ENCODE results near the gene REC8.

The REC8 gene

DNA sequence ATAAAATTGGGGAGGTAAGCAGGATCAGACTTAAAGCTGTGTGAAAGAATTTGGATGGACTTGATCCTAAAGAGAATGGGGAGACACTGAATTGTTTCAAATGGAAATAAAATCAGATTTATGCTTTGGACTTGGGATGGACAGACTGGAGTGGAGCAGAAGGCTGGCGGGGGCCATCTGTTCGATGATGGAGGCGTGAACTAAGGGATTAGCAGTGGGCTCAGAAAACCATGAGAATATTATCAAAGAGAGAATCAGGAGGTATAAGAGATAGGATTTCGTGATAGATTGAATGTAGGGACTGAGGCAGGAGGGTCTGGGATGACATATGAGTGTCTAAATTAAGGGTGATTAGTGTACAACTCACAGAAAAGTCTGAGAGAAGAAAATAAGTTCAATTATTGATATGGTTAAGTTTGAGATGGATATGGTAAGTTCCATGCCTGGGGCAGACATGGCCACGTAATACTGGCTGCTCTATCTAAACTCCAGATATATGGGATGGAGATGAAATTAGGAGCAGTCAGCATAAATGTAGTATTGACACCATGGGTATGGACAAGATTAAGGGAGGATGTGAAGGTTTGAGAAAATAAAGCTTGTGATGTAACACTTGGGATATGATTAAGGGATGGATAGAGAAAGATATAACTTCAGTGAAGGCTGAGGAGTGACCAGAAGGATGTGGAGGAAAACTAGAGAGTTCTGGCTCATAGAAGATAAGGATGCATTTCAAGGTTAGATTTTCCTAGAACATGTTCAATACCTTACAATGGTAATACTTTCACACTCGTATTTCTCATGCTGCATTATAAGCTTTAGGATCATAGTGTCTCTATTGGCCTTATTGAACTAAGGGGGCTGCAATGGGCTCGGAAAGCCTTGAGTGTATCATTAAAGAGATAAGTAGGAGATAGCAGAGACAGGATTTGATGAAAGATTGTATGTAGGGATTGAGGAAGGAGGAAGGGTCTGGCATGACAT lies 32.6 kb downstream of the REC8 start:
- ATAC-seq = no peak

DNA sequence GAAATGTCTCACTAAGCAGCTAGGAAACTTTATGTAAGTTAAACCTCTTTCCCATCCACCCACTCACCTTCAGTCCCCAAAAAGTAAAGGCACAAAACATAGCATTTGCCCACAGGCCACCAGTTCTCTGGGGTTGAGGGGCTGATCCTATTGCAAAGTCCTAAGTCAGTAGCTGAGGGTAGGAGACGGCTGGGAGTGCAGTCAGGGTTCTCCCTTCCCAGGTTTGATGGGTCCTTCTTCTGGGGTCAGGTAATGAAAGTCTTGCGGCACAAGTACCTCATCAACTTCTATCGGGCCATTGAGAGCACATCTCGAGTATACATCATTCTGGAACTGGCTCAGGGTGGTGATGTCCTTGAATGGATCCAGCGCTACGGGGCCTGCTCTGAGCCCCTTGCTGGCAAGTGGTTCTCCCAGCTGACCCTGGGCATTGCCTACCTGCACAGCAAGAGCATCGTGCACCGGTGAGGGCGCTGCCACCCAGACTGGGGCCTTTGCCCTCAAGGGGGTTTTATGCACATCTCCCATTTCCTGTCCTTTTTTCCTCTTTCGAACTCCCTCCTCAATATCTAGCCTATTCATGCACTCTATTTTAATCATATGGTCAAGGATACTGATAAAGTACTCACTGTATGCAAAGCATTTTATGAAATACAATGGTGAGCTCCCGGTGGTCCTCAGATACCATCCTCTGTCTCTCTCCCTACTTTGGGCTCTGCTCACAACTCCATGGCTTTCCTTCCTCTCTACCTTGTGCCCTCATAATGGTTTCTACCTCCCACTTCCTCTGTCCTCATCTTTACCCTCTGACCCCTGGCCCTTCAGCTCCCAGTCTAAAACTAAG lies 34.6 kb downstream of the REC8 start:
- no peak for ATAC-seq
- TF ChIP-seq CSDC2 (CRISPR knock-in tag; IDR thresholded peaks at IDR 0.05) = no peak
- TF ChIP-seq, protein P1, sequence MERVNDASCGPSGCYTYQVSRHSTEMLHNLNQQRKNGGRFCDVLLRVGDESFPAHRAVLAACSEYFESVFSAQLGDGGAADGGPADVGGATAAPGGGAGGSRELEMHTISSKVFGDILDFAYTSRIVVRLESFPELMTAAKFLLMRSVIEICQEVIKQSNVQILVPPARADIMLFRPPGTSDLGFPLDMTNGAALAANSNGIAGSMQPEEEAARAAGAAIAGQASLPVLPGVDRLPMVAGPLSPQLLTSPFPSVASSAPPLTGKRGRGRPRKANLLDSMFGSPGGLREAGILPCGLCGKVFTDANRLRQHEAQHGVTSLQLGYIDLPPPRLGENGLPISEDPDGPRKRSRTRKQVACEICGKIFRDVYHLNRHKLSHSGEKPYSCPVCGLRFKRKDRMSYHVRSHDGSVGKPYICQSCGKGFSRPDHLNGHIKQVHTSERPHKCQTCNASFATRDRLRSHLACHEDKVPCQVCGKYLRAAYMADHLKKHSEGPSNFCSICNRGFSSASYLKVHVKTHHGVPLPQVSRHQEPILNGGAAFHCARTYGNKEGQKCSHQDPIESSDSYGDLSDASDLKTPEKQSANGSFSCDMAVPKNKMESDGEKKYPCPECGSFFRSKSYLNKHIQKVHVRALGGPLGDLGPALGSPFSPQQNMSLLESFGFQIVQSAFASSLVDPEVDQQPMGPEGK (CRISPR knock-in tag; IDR thresholded peaks at IDR 0.05; ENCODE audit: borderline replicate concordance) = no peak
- TF ChIP-seq BACH2 (CRISPR knock-in tag; IDR thresholded peaks at IDR 0.05; ENCODE audit: borderline replicate concordance) = no peak
- no peak for TF ChIP-seq ZNF70 (CRISPR knock-in tag; IDR thresholded peaks at IDR 0.05)

More for the DNA sequence above, 32.6 kb downstream of the REC8 start:
- TF ChIP-seq BACH2 (CRISPR knock-in tag; IDR thresholded peaks at IDR 0.05; ENCODE audit: borderline replicate concordance) = no peak
- TF ChIP-seq RARB (CRISPR knock-in tag; IDR thresholded peaks at IDR 0.05) = no peak
- no peak for TF ChIP-seq ZFP30 (CRISPR knock-in tag; IDR thresholded peaks at IDR 0.05)
- no peak for TF ChIP-seq ZNF70 (CRISPR knock-in tag; IDR thresholded peaks at IDR 0.05)
- TF ChIP-seq ZFP3 (CRISPR knock-in tag; IDR thresholded peaks at IDR 0.05) = no peak
- TF ChIP-seq ZNF565 (CRISPR knock-in tag; conservative IDR thresholded peaks at IDR 0.05; ENCODE audit: low read depth) = no peak
- no peak for TF ChIP-seq CSRNP3 (CRISPR knock-in tag; IDR thresholded peaks at IDR 0.05)
- TF ChIP-seq ZC3H10 (CRISPR knock-in tag; IDR thresholded peaks at IDR 0.05) = no peak
- TF ChIP-seq, protein P2, sequence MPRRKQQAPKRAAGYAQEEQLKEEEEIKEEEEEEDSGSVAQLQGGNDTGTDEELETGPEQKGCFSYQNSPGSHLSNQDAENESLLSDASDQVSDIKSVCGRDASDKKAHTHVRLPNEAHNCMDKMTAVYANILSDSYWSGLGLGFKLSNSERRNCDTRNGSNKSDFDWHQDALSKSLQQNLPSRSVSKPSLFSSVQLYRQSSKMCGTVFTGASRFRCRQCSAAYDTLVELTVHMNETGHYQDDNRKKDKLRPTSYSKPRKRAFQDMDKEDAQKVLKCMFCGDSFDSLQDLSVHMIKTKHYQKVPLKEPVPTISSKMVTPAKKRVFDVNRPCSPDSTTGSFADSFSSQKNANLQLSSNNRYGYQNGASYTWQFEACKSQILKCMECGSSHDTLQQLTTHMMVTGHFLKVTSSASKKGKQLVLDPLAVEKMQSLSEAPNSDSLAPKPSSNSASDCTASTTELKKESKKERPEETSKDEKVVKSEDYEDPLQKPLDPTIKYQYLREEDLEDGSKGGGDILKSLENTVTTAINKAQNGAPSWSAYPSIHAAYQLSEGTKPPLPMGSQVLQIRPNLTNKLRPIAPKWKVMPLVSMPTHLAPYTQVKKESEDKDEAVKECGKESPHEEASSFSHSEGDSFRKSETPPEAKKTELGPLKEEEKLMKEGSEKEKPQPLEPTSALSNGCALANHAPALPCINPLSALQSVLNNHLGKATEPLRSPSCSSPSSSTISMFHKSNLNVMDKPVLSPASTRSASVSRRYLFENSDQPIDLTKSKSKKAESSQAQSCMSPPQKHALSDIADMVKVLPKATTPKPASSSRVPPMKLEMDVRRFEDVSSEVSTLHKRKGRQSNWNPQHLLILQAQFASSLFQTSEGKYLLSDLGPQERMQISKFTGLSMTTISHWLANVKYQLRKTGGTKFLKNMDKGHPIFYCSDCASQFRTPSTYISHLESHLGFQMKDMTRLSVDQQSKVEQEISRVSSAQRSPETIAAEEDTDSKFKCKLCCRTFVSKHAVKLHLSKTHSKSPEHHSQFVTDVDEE (CRISPR knock-in tag; IDR thresholded peaks at IDR 0.05) = no peak
- no peak for TF ChIP-seq ARNTL (CRISPR knock-in tag; IDR thresholded peaks at IDR 0.05; ENCODE audit: borderline replicate concordance, low read depth)
- no peak for TF ChIP-seq ESRRG (CRISPR knock-in tag; IDR thresholded peaks at IDR 0.05)
- TF ChIP-seq CSDC2 (CRISPR knock-in tag; IDR thresholded peaks at IDR 0.05) = no peak
- no peak for TF ChIP-seq ISL1 (CRISPR knock-in tag; IDR thresholded peaks at IDR 0.05)
- no peak for TF ChIP-seq CREB5 (CRISPR knock-in tag; IDR thresholded peaks at IDR 0.05; ENCODE audit: low read depth)
- TF ChIP-seq OSR1 (CRISPR knock-in tag; IDR thresholded peaks at IDR 0.05) = no peak
- no peak for TF ChIP-seq GLIS3 (CRISPR knock-in tag; IDR thresholded peaks at IDR 0.05)
- TF ChIP-seq, protein P1 (CRISPR knock-in tag; IDR thresholded peaks at IDR 0.05; ENCODE audit: borderline replicate concordance) = no peak
- TF ChIP-seq ZNF8 (CRISPR knock-in tag; IDR thresholded peaks at IDR 0.05) = no peak
